ENCODE measurements around the gene SCAMP3.

- TF ChIP-seq CTCF (IDR thresholded peaks at IDR 0.05) = no peak
- no peak for TF ChIP-seq POLR2A (IDR thresholded peaks at IDR 0.05)
Measured at GRCh38 chr1:155300553-155301329, 38.6 kb upstream of the SCAMP3 start.

Data from tibial nerve (tissue), 3 donors.